Measurements from ENCODE around the gene MASTL. TPM values are rescaled to one million over a fixed set of nuclear protein-coding genes. Genes with fewer than 3 reads are reported as not detected.
"Not testable (repeated sequence)": the region's sequence is repeated elsewhere in the genome, so short reads cannot be mapped to it uniquely, and the experiment has no call there.

MASTL gene
- polyA plus RNA-seq, 3 donors, result 0.65 to 4.9 (median 2.4) TPM

DNA sequence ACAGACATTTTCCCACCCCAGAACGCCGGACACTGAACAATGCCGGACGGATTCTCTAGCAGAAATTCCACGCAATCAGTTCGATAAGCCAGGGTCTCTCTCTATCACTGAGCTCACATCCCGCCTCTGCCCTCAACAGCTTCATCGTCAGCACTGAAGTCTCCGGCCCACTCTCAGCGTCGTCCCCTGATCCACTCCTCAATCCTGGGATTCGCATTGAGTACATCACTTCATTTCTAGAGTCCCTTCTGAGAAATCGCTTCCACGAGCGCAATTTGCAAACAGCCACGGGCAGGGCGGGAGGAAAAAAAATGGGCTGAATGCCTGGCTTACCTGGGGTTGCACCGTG lies 1.3 kb upstream of the MASTL start:
- H3K27ac Mint-ChIP-seq, result peak overlapping the region; percentile 100
- WGBS (ENCODE audit: insufficient coverage), result under 1% methylated on average over 15 of the region's 18 CpGs

DNA sequence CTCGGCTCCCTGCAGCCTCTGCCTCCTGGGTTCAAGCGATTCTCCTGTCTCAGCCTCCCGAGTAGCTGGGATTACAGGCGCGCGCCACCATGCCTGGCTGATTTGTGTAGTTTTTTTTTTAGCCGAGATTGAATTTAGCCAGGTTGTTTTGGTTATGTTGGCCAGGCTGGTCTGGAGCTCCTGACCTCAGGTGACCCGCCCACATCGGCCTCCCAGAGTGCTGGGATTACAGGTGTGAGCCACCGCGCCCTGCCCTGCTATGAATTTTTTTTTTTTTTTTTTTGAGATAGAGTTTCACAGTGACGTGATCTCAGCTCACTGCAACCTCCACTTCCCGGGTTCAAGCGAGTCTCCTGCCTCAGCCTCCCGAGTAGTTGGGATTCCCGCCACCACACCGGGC lies 1.4 kb downstream of the MASTL start:
- Histone ChIP-seq H3K9ac (ENCODE audit: insufficient read depth, low read length, poor library complexity, severe bottlenecking) (peak overlapping the region; percentile 93), H3K36me3 (replicated peaks in 1 of 2; ENCODE audit: control insufficient read depth in 1 of 2, insufficient read depth in 2 of 2, low read length in 2 of 2) (peaks cover 23 to 35% of the 10 kb centered on the region in 2 donors), H3K4me3 (replicated peaks in 1 of 3; ENCODE audit: low read depth in 2 of 3, low read length in 3 of 3) (peak overlapping the region; percentile 78 to 89 (median 85)), H3K79me2 (ENCODE audit: insufficient read depth, low read length) (peaks cover 67% of the 10 kb centered on the region), H3K27ac (ENCODE audit: low read depth in 1 of 2, low read length in 2 of 2) (peak overlapping the region; percentile 98 to 99), H3K4me2 (replicated peaks; ENCODE audit: extremely low read depth, low read length, poor library complexity, severe bottlenecking) (peak overlapping the region; percentile 100), H3K4me1 (ENCODE audit: control insufficient read depth in 1 of 2, insufficient read depth in 2 of 2, low read length in 2 of 2) (peaks cover 19 to 27% of the 10 kb centered on the region in 2 donors), H2AFZ (ENCODE audit: insufficient read depth, low read depth, low read length, poor library complexity, severe bottlenecking) (peak overlapping the region; percentile 69)
- H3K9me3 Mint-ChIP-seq; H3K9me3 ChIP-seq (replicated peaks in 1 of 2; ENCODE audit: control insufficient read depth in 1 of 2, insufficient read depth in 1 of 2, low read length in 2 of 2); DNase-seq; H3K27me3 ChIP-seq (ENCODE audit: control insufficient read depth in 2 of 2, insufficient read depth in 2 of 2, low read length in 2 of 2); H4K20me1 ChIP-seq (ENCODE audit: insufficient read depth, low read length); H3K27me3 Mint-ChIP-seq (ENCODE audit: low read depth in 3 of 3); intact Hi-C loops (cut with micrococcal nuclease): not testable (repeated sequence)
- Mint-ChIP-seq H3K36me3 (peaks cover 14 to 20% of the 10 kb centered on the region in 2 donors), H3K4me1 (peaks cover 32% of the 10 kb centered on the region), H3K27ac (peak overlapping the region; percentile 100), H3K4me3 (peak overlapping the region; percentile 99 to 100)
- 79% methylated on average over 4 of the region's 17 CpGs for WGBS (ENCODE audit: insufficient coverage)

More for the DNA sequence above, 1.3 kb upstream of the MASTL start:
- peaks cover 9 to 18% of the 10 kb centered on the region in 2 donors for H3K36me3 Mint-ChIP-seq
- no peaks in the 10 kb centered on the region for H3K27me3 ChIP-seq (ENCODE audit: control insufficient read depth in 2 of 2, insufficient read depth in 2 of 2, low read length in 2 of 2)
- peaks cover 90% of the 10 kb centered on the region for H3K79me2 ChIP-seq (ENCODE audit: insufficient read depth, low read length)
- H3K27me3 Mint-ChIP-seq (ENCODE audit: low read depth in 3 of 3), result no peaks in the 10 kb centered on the region
- peaks cover 0 to 12% (median 0%) of the 10 kb centered on the region in 7 donors for H3K9me3 Mint-ChIP-seq
- H3K4me3 Mint-ChIP-seq, result peak overlapping the region; percentile 99 to 100
- H3K27ac ChIP-seq (ENCODE audit: low read depth in 1 of 2, low read length in 2 of 2), result peak overlapping the region; percentile 98 to 99
- H3K4me2 ChIP-seq (replicated peaks; ENCODE audit: extremely low read depth, low read length, poor library complexity, severe bottlenecking), result peak overlapping the region; percentile 100
- peaks cover 35% of the 10 kb centered on the region for H3K4me1 Mint-ChIP-seq
- peak overlapping the region; percentile 68 for H2AFZ ChIP-seq (ENCODE audit: insufficient read depth, low read depth, low read length, poor library complexity, severe bottlenecking)
- intact Hi-C loops (cut with micrococcal nuclease), result loop anchor here (2.0 to 5.0 kb wide), 2 partner anchors 52 to 89 kb away; partner anchors contain the start of gene ANKRD26 (in 1 of the 2)
- H3K4me1 ChIP-seq (ENCODE audit: control insufficient read depth in 1 of 2, insufficient read depth in 2 of 2, low read length in 2 of 2), result peaks cover 19 to 27% of the 10 kb centered on the region in 2 donors
- DNase-seq, result peak in 1 of 3 donors; percentile 14
- peaks cover under 1 to 19% of the 10 kb centered on the region in 2 donors for H3K36me3 ChIP-seq (replicated peaks in 1 of 2; ENCODE audit: control insufficient read depth in 1 of 2, insufficient read depth in 2 of 2, low read length in 2 of 2)
- peak overlapping the region; percentile 93 for H3K9ac ChIP-seq (ENCODE audit: insufficient read depth, low read length, poor library complexity, severe bottlenecking)
- TF ChIP-seq, protein P1, sequence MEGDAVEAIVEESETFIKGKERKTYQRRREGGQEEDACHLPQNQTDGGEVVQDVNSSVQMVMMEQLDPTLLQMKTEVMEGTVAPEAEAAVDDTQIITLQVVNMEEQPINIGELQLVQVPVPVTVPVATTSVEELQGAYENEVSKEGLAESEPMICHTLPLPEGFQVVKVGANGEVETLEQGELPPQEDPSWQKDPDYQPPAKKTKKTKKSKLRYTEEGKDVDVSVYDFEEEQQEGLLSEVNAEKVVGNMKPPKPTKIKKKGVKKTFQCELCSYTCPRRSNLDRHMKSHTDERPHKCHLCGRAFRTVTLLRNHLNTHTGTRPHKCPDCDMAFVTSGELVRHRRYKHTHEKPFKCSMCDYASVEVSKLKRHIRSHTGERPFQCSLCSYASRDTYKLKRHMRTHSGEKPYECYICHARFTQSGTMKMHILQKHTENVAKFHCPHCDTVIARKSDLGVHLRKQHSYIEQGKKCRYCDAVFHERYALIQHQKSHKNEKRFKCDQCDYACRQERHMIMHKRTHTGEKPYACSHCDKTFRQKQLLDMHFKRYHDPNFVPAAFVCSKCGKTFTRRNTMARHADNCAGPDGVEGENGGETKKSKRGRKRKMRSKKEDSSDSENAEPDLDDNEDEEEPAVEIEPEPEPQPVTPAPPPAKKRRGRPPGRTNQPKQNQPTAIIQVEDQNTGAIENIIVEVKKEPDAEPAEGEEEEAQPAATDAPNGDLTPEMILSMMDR (IDR thresholded peaks at IDR 0.05), result no peak
- H3K4me3 ChIP-seq (replicated peaks in 1 of 3; ENCODE audit: low read depth in 2 of 3, low read length in 3 of 3), result peak overlapping the region; percentile 78 to 89 (median 85)
- no peaks in the 10 kb centered on the region for H3K9me3 ChIP-seq (replicated peaks in 1 of 2; ENCODE audit: control insufficient read depth in 1 of 2, insufficient read depth in 1 of 2, low read length in 2 of 2)
- peaks cover 35% of the 10 kb centered on the region for H4K20me1 ChIP-seq (ENCODE audit: insufficient read depth, low read length)

Measured in CD14-positive monocyte (primary cell).